Daoy (cell line): ENCODE results near the gene EID3. TPM values are rescaled to one million over a fixed set of nuclear protein-coding genes. Genes with fewer than 3 reads are reported as not detected.

Experiments used
- total RNA-seq: library from RNA; depleted of rRNA; stranded (reverse); fragments of >200 nt; shearing (Covaris generic); gene quantifications from 2 replicates; pipeline ENCODE4 v1.2.3, GENCODE V29; 2014; rRNA removed

EID3 gene
- total RNA-seq, 1 experiment from 2014 or later: 0.40 TPM

Other genes starting within 250 kb of the EID3 start
- 10.3 and 15.1 TPM in 2 replicates for gene HCFC2, start 239.2 kb upstream of the EID3 start, total RNA-seq
- gene NFYB, start 165.5 kb upstream of the EID3 start, total RNA-seq: 29.7 and 43.1 TPM in 2 replicates
- 265 and 275 TPM in 2 replicates for gene TXNRD1, start 88.0 kb upstream of the EID3 start, total RNA-seq
- gene CHST11, start 153.2 kb downstream of the EID3 start, total RNA-seq: 28.8 and 37.8 TPM in 2 replicates